Fibroblast of lung (primary cell): ENCODE measurements around the gene JMJD6. TPM values are rescaled to one million over a fixed set of nuclear protein-coding genes. Genes with fewer than 3 reads are reported as not detected.
"Not testable (repeated sequence)": the region's sequence is repeated elsewhere in the genome, so short reads cannot be mapped to it uniquely, and the experiment has no call there.

Source experiments
- DNase-seq, 2 donors: peaks; one replicate each; pipeline versions ENCODE4 v3.0.0 to v3.0.0-alpha.2; 2010; ENCODE audit warnings: low read depth in 2 of 2
- H2AFZ ChIP-seq: 2 replicates; pipeline ENCODE4 v1.5.1; 2012; ENCODE audit warnings: low read length, control low read depth, inconsistent platforms
- H3K27ac ChIP-seq: 2 replicates; pipeline ENCODE4 v1.5.1; 2011; ENCODE audit warnings: low read length, control low read depth; ENCODE audit not compliant: insufficient read depth
- H3K27me3 ChIP-seq: 2 replicates; pipeline ENCODE4 v1.5.1; 2011; ENCODE audit warnings: mild to moderate bottlenecking, low read length; ENCODE audit not compliant: control insufficient read depth, insufficient read depth
- H3K36me3 ChIP-seq: 2 replicates; pipeline ENCODE4 v1.5.1; 2011; ENCODE audit warnings: low read length; ENCODE audit not compliant: control insufficient read depth, insufficient read depth
- H3K4me1 ChIP-seq: 2 replicates; pipeline ENCODE4 v1.5.1; 2011; ENCODE audit warnings: low read length; ENCODE audit not compliant: control insufficient read depth, insufficient read depth; ENCODE audit errors: extremely low read depth
- H3K4me2 ChIP-seq: 2 replicates; pipeline ENCODE4 v1.5.1; 2011; ENCODE audit warnings: low read length, control low read depth; ENCODE audit not compliant: insufficient read depth; ENCODE audit errors: extremely low read depth
- H3K4me3 ChIP-seq, 4 experiments: fragments of 200-600 bp in 1 of 4; sonication (generic) in 1 of 4; replicated peaks in 1 of 4; 2 replicates each; pipeline ENCODE4 v1.5.1; 2011 to 2016; ENCODE audit warnings: low read length in 4 of 4, low read depth in 3 of 4, mild to moderate bottlenecking in 3 of 4, control low read depth in 2 of 4, inconsistent platforms in 1 of 4, mixed read lengths in 1 of 4; ENCODE audit not compliant: insufficient read depth in 1 of 4; ENCODE audit errors: control extremely low read depth in 1 of 4
- H3K79me2 ChIP-seq: 2 replicates; pipeline ENCODE4 v1.5.1; 2012; ENCODE audit warnings: mild to moderate bottlenecking, low read length, inconsistent platforms; ENCODE audit not compliant: control insufficient read depth, insufficient read depth
- H3K9ac ChIP-seq: 2 replicates; pipeline ENCODE4 v1.5.1; 2011; ENCODE audit warnings: mild to moderate bottlenecking, low read length, control low read depth; ENCODE audit not compliant: insufficient read depth
- H3K9me3 ChIP-seq: 2 replicates; pipeline ENCODE4 v1.5.1; 2012; ENCODE audit warnings: low read depth, low read length; ENCODE audit not compliant: control insufficient read depth, insufficient read depth
- H4K20me1 ChIP-seq: 2 replicates; pipeline ENCODE4 v1.5.1; 2011; ENCODE audit warnings: low read length; ENCODE audit not compliant: control insufficient read depth, insufficient read depth; ENCODE audit errors: extremely low read depth
- EZH2 ChIP-seq: IDR thresholded peaks from 2 replicates; pipeline ENCODE4 v1.5.1; 2012; ENCODE audit warnings: low read length, control low read depth, mild to moderate bottlenecking; ENCODE audit errors: missing control alignments
- polyA plus RNA-seq, 2 donors: library from polyadenylated mRNA; depleted of rRNA in 1 of 2; stranded (reverse) in 1 of 2; unstranded in 1 of 2; fragments of >200 nt; gene quantifications; 2 replicates each; pipeline ENCODE4 v1.2.1, GENCODE V29; 2011 to 2012; ENCODE audit warnings: missing spikeins in 1 of 2
- total RNA-seq: library from RNA; depleted of rRNA; stranded (reverse); fragments of >200 nt; gene quantifications from 2 replicates; pipeline ENCODE4 v1.2.1, GENCODE V29; 2014
- TF ChIP-seq, protein P1 (sequence below), 2 donors: IDR thresholded peaks in 1 of 2; conservative IDR thresholded peaks in 1 of 2; 1 replicate in 1 of 2; 2 replicates in 1 of 2; pipeline ENCODE4 v1.5.1; 2011 to 2012; ENCODE audit warnings: low read length in 2 of 2, control low read depth in 1 of 2, inconsistent platforms in 1 of 2, low read depth in 1 of 2, mild to moderate bottlenecking in 1 of 2

Gene JMJD6
- total and polyA plus RNA-seq, 2 donors (not counting 1 experiment from before 2014, with no cell fraction given), result 16.2 to 17.7 TPM

DNA sequence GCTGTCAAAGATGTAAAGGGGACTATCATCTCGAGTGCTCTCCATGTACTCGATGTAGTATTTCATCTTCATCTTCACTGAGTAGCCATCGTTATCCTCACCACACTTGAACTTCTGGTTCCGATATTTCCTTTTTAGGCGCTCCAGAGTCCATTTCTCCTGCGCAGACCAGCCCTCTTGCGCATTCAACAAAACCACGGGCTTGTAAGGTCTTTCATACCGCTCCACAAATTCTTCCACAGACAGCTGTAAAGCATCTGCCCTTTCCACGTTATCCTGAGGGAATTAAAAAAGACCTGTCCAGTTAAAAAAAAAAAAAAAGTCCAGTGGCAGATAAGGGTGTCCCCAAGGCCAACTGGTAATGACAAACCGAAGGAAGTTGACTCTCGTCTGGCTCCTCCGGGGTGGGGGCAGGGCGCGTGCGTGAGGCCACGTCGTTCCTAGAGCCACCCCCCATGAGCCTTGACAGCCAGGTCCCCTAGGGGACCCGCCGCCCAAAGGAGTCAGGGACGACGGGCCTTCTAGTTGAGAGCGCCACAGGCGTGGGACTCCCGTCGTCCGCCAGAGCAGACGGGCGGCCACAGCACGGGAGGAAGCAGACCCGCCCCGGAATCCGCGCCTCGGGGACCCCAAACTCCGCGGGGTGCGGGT is 701 bp downstream of the JMJD6 start:
- H2AFZ ChIP-seq, result no peak overlapping the region
- peak overlapping the region; percentile 74 to 89 (median 86) for H3K4me3 ChIP-seq
- no peaks in the 10 kb centered on the region for H4K20me1 ChIP-seq
- H3K27me3 ChIP-seq, result no peaks in the 10 kb centered on the region
- no peak for DNase-seq
- H3K4me1 ChIP-seq, result no peaks in the 10 kb centered on the region
- H3K9me3 ChIP-seq, result no peaks in the 10 kb centered on the region
- H3K79me2 ChIP-seq, result peaks cover 59% of the 10 kb centered on the region
- H3K4me2 ChIP-seq, result peak overlapping the region; percentile 60
- TF ChIP-seq, protein P1, sequence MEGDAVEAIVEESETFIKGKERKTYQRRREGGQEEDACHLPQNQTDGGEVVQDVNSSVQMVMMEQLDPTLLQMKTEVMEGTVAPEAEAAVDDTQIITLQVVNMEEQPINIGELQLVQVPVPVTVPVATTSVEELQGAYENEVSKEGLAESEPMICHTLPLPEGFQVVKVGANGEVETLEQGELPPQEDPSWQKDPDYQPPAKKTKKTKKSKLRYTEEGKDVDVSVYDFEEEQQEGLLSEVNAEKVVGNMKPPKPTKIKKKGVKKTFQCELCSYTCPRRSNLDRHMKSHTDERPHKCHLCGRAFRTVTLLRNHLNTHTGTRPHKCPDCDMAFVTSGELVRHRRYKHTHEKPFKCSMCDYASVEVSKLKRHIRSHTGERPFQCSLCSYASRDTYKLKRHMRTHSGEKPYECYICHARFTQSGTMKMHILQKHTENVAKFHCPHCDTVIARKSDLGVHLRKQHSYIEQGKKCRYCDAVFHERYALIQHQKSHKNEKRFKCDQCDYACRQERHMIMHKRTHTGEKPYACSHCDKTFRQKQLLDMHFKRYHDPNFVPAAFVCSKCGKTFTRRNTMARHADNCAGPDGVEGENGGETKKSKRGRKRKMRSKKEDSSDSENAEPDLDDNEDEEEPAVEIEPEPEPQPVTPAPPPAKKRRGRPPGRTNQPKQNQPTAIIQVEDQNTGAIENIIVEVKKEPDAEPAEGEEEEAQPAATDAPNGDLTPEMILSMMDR (conservative IDR thresholded peaks at IDR 0.05 in 1 of 2, IDR thresholded peaks at IDR 0.05 in 1 of 2; ENCODE audit: low read depth in 1 of 2, low read length in 2 of 2), result no peak
- no peak for TF ChIP-seq EZH2
- peaks cover 10% of the 10 kb centered on the region for H3K36me3 ChIP-seq
- peak overlapping the region; percentile 95 for H3K9ac ChIP-seq
- H3K27ac ChIP-seq, result peak overlapping the region; percentile 98

DNA sequence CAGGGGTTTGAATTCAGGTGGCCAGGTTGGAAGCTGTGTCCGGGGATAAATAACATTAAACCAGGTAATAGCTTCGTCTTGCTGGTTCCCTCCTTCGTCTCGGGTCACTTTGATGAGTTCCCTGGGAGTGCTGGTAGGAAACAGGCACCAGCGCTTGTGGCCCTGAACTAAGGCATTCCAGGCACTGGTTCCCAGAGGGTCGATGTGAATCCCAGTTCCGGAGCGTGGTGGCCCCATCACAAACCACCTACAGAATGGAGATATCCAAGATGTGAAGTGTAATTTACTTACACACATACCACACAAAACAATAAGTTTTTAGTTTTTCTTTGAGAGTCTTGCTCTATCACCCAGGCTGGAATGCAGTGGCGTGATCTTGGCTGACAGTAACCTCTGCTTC is 2.6 kb downstream of the JMJD6 start:
- Histone ChIP-seq H3K4me2 (no peak overlapping the region), H3K4me3 (no peak overlapping the region)

DNA sequence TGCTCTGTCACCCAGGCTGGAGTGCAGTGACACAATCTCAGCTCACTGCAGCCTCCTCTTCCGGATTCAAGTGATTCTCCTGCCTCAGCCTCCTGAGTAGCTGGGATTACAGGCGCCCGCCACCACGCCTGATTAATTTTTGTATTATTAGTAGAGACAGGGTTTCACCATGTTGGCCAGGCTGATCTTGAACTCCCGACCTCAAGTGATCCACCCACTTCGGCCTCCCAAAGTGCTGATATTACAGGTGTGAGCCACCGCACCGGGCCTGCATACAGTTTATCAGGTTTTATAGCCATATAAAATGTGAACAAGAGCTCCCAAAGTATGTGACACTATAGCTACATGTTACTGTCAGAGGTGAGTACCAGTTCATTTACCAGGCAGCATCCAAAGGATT is 3.4 kb downstream of the JMJD6 start:
- not testable (repeated sequence) for H2AFZ ChIP-seq, H3K27me3 ChIP-seq, H3K4me2 ChIP-seq, H3K9ac ChIP-seq, H3K27ac ChIP-seq, H3K4me3 ChIP-seq, DNase-seq, H3K9me3 ChIP-seq, H3K4me1 ChIP-seq, H4K20me1 ChIP-seq
- peaks cover 16% of the 10 kb centered on the region for H3K36me3 ChIP-seq
- peaks cover 46% of the 10 kb centered on the region for H3K79me2 ChIP-seq

More for the DNA sequence above, 2.6 kb downstream of the JMJD6 start:
- Histone ChIP-seq H4K20me1 (no peaks in the 10 kb centered on the region), H3K79me2 (peaks cover 51% of the 10 kb centered on the region), H3K9ac (no peak overlapping the region), H3K4me1 (no peaks in the 10 kb centered on the region), H3K27me3 (no peaks in the 10 kb centered on the region), H2AFZ (no peak overlapping the region), H3K27ac (no peak overlapping the region), H3K9me3 (no peaks in the 10 kb centered on the region), H3K36me3 (peaks cover 15% of the 10 kb centered on the region)
- DNase-seq, result no peak
- no peak for TF ChIP-seq EZH2
- TF ChIP-seq, protein P1 (conservative IDR thresholded peaks at IDR 0.05 in 1 of 2, IDR thresholded peaks at IDR 0.05 in 1 of 2; ENCODE audit: low read depth in 1 of 2, low read length in 2 of 2), result no peak
